ENCODE data around the gene PTPN1. TPM values are rescaled to one million over a fixed set of nuclear protein-coding genes. Genes with fewer than 3 reads are reported as not detected.

PTPN1 gene
- total RNA-seq, 1 donor from 2014 or later, result 26.0 TPM

- Mint-ChIP-seq H3K4me3 (ENCODE audit: low read depth) (no peak overlapping the region), H3K4me1 (ENCODE audit: low read depth) (no peaks in the 10 kb centered on the region), H3K27me3 (no peaks in the 10 kb centered on the region), H3K9me3 (ENCODE audit: low read depth) (no peaks in the 10 kb centered on the region), H3K36me3 (ENCODE audit: insufficient read depth) (no peaks in the 10 kb centered on the region), H3K27ac (no peak overlapping the region)
- no peak for DNase-seq (ENCODE audit: low spot score, unreplicated experiment)
- no peak for TF ChIP-seq CTCF (IDR thresholded peaks at IDR 0.05; ENCODE audit: unreplicated experiment)
Measured at GRCh38 chr20:50523552-50524167, 13.5 kb downstream of the PTPN1 start.

- no peak overlapping the region for H3K4me3 Mint-ChIP-seq (ENCODE audit: low read depth)
- no peaks in the 10 kb centered on the region for H3K27me3 Mint-ChIP-seq
- H3K9me3 Mint-ChIP-seq (ENCODE audit: low read depth), result no peaks in the 10 kb centered on the region
- no peak for DNase-seq (ENCODE audit: low spot score, unreplicated experiment)
- no peaks in the 10 kb centered on the region for H3K4me1 Mint-ChIP-seq (ENCODE audit: low read depth)
- no peak overlapping the region for H3K27ac Mint-ChIP-seq
- H3K36me3 Mint-ChIP-seq (ENCODE audit: insufficient read depth), result no peaks in the 10 kb centered on the region
- TF ChIP-seq CTCF (IDR thresholded peaks at IDR 0.05; ENCODE audit: unreplicated experiment), result no peak
Measured at GRCh38 chr20:50525681-50526080, 15.5 kb downstream of the PTPN1 start.

GRCh38 chr20:50526403-50526989, 16.3 kb downstream of the PTPN1 start:
- Mint-ChIP-seq H3K36me3 (ENCODE audit: insufficient read depth) (no peaks in the 10 kb centered on the region), H3K4me1 (ENCODE audit: low read depth) (no peaks in the 10 kb centered on the region), H3K27ac (no peak overlapping the region), H3K27me3 (no peaks in the 10 kb centered on the region), H3K9me3 (ENCODE audit: low read depth) (no peaks in the 10 kb centered on the region), H3K4me3 (ENCODE audit: low read depth) (no peak overlapping the region)
- no peak for TF ChIP-seq CTCF (IDR thresholded peaks at IDR 0.05; ENCODE audit: unreplicated experiment)
- DNase-seq (ENCODE audit: low spot score, unreplicated experiment), result no peak

- Mint-ChIP-seq H3K9me3 (ENCODE audit: low read depth) (no peaks in the 10 kb centered on the region), H3K4me3 (ENCODE audit: low read depth) (no peak overlapping the region), H3K27ac (no peak overlapping the region), H3K27me3 (no peaks in the 10 kb centered on the region), H3K4me1 (ENCODE audit: low read depth) (no peaks in the 10 kb centered on the region), H3K36me3 (ENCODE audit: insufficient read depth) (no peaks in the 10 kb centered on the region)
- no peak for TF ChIP-seq CTCF (IDR thresholded peaks at IDR 0.05; ENCODE audit: unreplicated experiment)
- no peak for DNase-seq (ENCODE audit: low spot score, unreplicated experiment)
Measured at GRCh38 chr20:50527068-50527605, 17.0 kb downstream of the PTPN1 start.

GRCh38 chr20:50528129-50528528, 17.9 kb downstream of the PTPN1 start:
- Mint-ChIP-seq H3K27me3 (no peaks in the 10 kb centered on the region), H3K36me3 (ENCODE audit: insufficient read depth) (no peaks in the 10 kb centered on the region), H3K4me1 (ENCODE audit: low read depth) (no peaks in the 10 kb centered on the region), H3K4me3 (ENCODE audit: low read depth) (no peak overlapping the region), H3K9me3 (ENCODE audit: low read depth) (no peaks in the 10 kb centered on the region), H3K27ac (no peak overlapping the region)
- no peak for TF ChIP-seq CTCF (IDR thresholded peaks at IDR 0.05; ENCODE audit: unreplicated experiment)
- no peak for DNase-seq (ENCODE audit: low spot score, unreplicated experiment)
